ENCODE results near the gene CPNE8. TPM values are rescaled to one million over a fixed set of nuclear protein-coding genes. Genes with fewer than 3 reads are reported as not detected.

The CPNE8 gene
- total RNA-seq, 1 experiment from 2014 or later = 23.6 TPM

GRCh38 chr12:38934078-38934584 is 28.7 kb upstream of the CPNE8 start:
- Histone ChIP-seq H3K9me3 (ENCODE audit: control insufficient read depth, insufficient read depth, low read depth, low read length) (no peaks in the 10 kb centered on the region; the same call in 1 of the 2 replicates), H3K27me3 (ENCODE audit: control insufficient read depth, insufficient read depth, low read length) (no peaks in the 10 kb centered on the region), H3K4me1 (ENCODE audit: control insufficient read depth, insufficient read depth, low read length) (no peaks in the 10 kb centered on the region), H3K36me3 (ENCODE audit: control insufficient read depth, insufficient read depth, low read length) (no peaks in the 10 kb centered on the region), H3K27ac (ENCODE audit: low read length) (no peak overlapping the region), H3K4me3 (ENCODE audit: low read depth in 2 of 2, low read length in 2 of 2) (no peak overlapping the region)
- no TSS peak for BruUV-seq (replicated peaks)
- intact Hi-C loops (cut with micrococcal nuclease; ENCODE audit: unreplicated experiment) = no loop called here
- no peak for ATAC-seq
- in situ Hi-C loops (cut with HindIII; ENCODE audit: low pct_unique_long_range_greater_than_20kb, low sequenced_read_pairs) = no loop called here
- DNase-seq (ENCODE audit: low read depth, low spot score) = no peak
- POLR2A ChIA-PET = no interaction called here
- CTCF ChIA-PET = no interaction called here
- no peak for TF ChIP-seq SIN3A (IDR thresholded peaks at IDR 0.05; ENCODE audit: borderline replicate concordance, insufficient read depth, low read depth, low read length)
- TF ChIP-seq REST (IDR thresholded peaks at IDR 0.05; ENCODE audit: insufficient read depth in 1 of 2, low read depth in 2 of 2, low read length in 1 of 2) = no peak
- TF ChIP-seq TCF7L2 (IDR thresholded peaks at IDR 0.05; ENCODE audit: low read depth, low read length) = no peak
- no peak for TF ChIP-seq CTCF (IDR thresholded peaks at IDR 0.05)
- no peak for TF ChIP-seq POLR2AphosphoS5 (IDR thresholded peaks at IDR 0.05; ENCODE audit: low read depth, low read length)

- intact Hi-C loops (cut with micrococcal nuclease; ENCODE audit: unreplicated experiment) (no loop called here), in situ Hi-C loops (cut with HindIII; ENCODE audit: low pct_unique_long_range_greater_than_20kb, low sequenced_read_pairs) (no loop called here)
- no TSS peak for BruUV-seq (replicated peaks)
- Histone ChIP-seq H3K27ac (ENCODE audit: low read length) (no peak overlapping the region), H3K4me3 (ENCODE audit: low read depth in 2 of 2, low read length in 2 of 2) (no peak overlapping the region), H3K4me1 (ENCODE audit: control insufficient read depth, insufficient read depth, low read length) (no peaks in the 10 kb centered on the region), H3K36me3 (ENCODE audit: control insufficient read depth, insufficient read depth, low read length) (no peaks in the 10 kb centered on the region), H3K9me3 (ENCODE audit: control insufficient read depth, insufficient read depth, low read depth, low read length) (no peaks in the 10 kb centered on the region), H3K27me3 (ENCODE audit: control insufficient read depth, insufficient read depth, low read length) (no peaks in the 10 kb centered on the region; the same call in 1 of the 2 replicates)
- POLR2A ChIA-PET = no interaction called here
- CTCF ChIA-PET = interaction anchor here (1.0 kb wide), 1 partner anchor 11 kb away, joined by 4 read pairs; no protein-coding TSS in a partner anchor
- DNase-seq (ENCODE audit: low read depth, low spot score) = no peak
- TF ChIP-seq REST (IDR thresholded peaks at IDR 0.05; ENCODE audit: insufficient read depth in 1 of 2, low read depth in 2 of 2, low read length in 1 of 2) (no peak), POLR2AphosphoS5 (IDR thresholded peaks at IDR 0.05; ENCODE audit: low read depth, low read length) (no peak), CTCF (IDR thresholded peaks at IDR 0.05) (no peak), TCF7L2 (IDR thresholded peaks at IDR 0.05; ENCODE audit: low read depth, low read length) (no peak)
- no peak for ATAC-seq
Observed at GRCh38 chr12:38932320-38932719, 26.9 kb upstream of the CPNE8 start.

Data from Panc1 (cell line).